ENCODE results near the gene PSD2.

- no peak for TF ChIP-seq CTCF (IDR thresholded peaks at IDR 0.05)
- no peak for TF ChIP-seq EZH2 (IDR thresholded peaks at IDR 0.05; ENCODE audit: borderline replicate concordance, insufficient read depth, low read depth, low read length, poor library complexity, severe bottlenecking)
Measured at GRCh38 chr5:139831624-139832023, 36.0 kb downstream of the PSD2 start.
